T-helper 2 cell treated with Interferon-gamma antibody and Interleukin-4, amounts not matched to agents 100 ng/mL and 5 ng/mL, for 36 hours (primary cell): ENCODE measurements around the gene DLG2. TPM values are rescaled to one million over a fixed set of nuclear protein-coding genes. Genes with fewer than 3 reads are reported as not detected.

Source experiments
- intact Hi-C: fragments of 100-400 bp; cut with micrococcal nuclease; formaldehyde crosslinking; loops from one replicate; pipeline ENCODE4 v1.15.1; 2023
- total RNA-seq: library from RNA; stranded (reverse); gene quantifications from 2 replicates; pipeline ENCODE4 v1.2.3, GENCODE V29; 2022

The DLG2 gene
- total RNA-seq, 1 donor from 2014 or later, result 1.0 TPM

DNA sequence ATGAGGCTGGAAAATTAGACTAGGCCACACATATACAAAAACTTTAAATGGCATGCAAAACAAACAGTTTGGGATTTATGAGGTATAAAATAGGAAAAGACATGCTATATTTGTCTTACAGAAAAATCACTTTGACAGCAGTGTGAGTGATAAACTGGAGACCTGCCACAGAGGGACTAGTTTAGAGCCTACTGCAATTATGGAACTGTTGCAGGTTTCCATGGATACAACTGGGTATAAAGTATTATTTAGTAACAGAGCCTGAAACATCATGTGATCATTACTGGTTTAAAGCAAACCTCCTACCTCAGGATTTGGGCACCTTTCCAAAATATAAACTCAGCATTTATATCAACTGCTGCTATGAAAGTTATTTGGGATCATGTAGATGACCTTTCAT is 1032.5 kb downstream of the DLG2 start:
- intact Hi-C loops, result no loop called here

DNA sequence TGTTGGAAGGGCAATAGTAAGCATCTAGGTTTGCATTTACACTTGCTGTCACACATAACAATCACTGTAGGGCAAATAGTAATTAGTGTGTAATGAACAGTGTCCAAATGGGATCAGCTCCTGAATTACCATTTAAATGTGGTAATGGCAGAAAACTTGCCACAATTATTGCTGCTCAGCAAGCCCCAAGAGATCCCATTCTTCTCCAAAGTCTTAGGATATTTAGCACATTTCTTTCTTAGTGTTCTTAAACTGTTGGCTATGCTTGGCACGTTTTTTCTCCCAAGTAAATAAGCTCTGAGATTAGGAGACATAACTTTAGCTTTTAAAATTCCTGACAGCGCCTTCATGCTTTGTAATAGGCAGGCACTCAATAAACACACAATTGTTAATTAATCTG is 1037.0 kb downstream of the DLG2 start:
- intact Hi-C loops, result no loop called here

DNA sequence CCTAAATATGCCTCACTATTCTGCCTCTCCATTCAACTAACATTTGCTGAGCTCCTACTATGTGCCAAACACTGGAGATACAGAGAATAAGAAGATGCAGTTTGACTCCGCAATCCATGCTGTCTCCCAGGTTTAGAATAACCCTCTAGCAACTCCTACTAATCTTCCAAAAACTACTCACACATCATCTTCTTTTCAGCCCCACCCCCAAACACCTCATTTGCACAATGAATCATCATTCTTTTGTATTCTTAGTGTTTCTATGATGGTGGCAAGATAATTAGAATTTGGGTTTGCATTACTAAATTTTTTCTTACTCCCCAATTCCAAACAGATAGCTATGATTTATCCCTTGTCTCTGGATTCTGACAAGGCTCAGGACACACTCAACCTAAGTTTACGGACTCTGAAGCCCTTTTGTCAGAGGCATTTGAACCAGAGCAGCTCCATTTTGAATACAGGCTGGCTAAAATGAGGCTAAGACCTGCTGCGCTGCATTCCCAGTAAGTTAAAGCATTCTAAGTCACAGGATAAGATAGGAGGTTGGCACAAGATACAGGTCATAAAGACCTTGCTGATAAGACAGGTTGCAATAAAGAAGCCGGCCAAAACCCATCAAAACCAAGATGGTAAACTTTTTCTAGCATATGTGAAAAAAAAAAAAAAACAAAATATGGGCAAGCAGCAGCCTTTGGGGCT is 1038.9 kb downstream of the DLG2 start:
- intact Hi-C loops, result no loop called here

DNA sequence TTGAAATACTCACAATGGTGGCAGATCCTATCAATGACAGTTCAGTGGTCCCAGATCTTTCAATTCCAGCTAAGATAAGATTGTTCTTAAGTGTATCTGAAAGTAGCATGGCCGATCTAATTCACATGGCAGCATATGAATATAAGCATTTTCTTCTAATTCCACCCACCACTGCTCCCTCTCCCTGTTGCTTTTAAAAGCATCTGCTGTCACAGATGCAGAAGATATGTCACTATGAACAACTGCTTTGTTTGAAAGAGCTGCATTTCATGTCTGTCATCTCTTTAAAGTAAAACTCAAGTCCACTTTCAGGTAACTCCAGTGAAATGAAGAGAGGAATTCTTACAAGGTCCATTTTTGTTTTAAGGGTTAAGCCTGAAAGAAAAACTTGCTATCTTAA is 1044.0 kb downstream of the DLG2 start:
- intact Hi-C loops, result no loop called here

DNA sequence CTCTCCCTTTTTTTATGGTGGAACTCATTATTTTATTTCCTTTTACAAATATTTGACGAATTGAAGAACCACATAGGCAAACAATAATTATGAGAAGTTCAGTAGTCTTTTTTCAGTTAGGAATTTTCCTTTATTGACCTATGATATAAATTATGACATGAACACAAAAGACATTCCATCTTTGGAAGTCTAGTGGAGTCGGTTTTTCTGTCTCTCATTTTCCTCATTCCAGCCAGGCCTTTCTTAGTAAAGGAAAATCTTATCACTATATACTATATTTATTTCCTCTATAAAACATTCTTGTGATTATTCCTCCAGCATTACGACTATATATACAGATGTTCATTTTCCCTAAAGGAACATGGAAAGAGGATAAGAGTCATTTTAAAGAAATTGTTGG is 1046.1 kb downstream of the DLG2 start:
- intact Hi-C loops, result no loop called here

DNA sequence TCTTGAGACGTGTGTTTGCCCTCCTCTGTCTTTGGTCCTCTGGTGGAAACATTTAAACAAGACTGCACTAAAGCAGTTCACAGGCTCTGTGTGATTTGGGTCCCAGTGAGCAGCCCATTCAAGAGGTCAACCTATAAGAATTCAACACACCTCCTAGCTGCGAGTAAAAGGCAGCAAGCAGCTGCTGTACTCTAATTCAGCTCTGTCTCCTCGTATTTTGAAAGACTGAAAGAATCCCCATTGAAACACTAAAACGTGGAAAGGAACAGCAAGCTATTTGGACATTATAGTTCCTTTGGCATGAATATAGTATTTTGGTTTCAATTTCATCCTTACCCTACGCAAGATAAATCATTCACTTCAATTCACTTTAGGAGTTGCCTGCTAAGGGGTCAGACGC is 1046.7 kb downstream of the DLG2 start:
- intact Hi-C loops, result no loop called here

DNA sequence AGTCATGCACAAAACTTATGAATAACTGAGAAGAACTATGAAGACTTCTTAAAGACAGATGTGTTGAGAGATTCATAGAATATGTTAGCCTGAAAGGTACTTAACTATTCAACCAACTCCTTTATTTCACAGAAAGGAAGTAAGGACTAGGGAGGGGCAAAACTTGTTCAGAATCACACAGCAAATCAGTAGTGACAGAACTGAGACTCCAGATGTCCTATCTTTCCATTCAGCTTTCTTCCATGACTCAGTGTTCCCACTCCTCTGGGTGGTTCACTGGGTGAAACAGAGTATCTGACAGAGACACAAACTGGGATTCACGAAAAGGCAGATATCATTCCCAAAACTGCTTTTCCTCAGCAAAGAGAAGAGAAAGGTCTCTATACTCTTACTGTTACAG is 1053.3 kb downstream of the DLG2 start:
- intact Hi-C loops, result no loop called here

DNA sequence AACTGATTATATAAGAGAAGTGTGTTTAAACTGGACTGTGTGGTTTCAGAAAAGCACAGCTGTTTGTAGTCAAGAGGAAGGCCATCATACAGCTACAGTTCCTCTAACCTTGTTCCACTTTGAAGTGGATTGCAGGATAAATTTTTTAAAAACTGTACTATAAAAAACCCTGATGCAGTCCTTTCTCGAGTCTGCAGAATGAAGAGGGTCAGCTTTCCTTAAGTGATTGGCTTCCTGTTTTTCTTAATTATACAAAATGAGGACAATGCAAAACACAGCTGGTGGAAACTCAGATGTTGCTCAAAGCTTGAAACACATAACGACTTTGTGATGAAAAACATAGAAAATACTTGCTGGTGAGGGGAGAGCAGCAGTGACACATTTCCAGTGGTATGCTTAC is 1060.5 kb downstream of the DLG2 start:
- intact Hi-C loops, result loop anchor here (10.0 kb wide), 1 partner anchor 182 kb away; no protein-coding TSS in a partner anchor

DNA sequence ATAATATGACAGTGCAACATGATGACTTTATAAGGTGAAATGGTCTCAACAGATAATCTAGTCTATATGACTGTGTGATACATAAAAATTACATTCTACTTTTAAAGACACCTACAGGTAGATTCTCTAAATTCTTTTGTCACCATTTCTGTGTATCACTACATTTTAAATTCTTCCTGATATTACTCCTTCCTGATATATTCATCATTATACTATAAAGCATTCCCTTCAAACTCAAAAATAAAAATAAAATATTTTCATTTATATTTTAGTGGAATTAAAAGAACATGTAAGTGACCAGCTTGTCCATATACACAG is 1062.3 kb downstream of the DLG2 start:
- intact Hi-C loops, result loop anchor here (2.0 to 10.0 kb wide), 2 partner anchors 180 to 728 kb away; no protein-coding TSS in a partner anchor

DNA sequence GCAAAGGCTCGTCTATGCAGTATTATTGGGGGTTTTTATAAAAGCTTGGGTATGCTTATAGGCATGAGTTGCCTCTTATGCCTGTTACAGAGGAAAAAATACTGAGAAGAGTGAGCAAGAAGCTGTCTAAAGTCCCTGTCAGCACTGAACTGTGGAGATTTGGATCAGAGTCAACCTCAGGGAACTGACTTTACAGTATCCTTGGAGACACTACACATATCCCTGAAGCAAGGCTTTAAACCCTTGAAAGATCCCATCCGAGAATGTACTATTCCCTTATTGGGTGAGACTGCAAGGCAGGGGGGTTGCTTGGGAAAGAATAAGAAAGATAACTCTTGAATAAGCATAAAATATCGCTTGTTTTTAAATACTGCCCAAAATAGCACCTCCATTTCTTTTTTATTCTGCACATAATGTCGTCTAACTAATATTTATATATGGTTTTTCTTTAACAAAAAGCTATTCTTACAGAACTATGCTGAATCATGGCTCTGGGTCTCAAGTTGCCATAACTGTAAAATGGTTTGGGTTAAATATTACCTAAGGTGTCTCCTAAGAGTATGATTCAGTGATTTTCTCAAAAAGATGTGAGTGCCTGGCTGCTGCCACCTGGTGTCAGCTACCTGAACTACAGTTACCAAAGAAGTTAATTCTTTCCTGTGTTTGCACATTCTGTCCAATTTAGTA is 1062.8 kb downstream of the DLG2 start:
- intact Hi-C loops, result loop anchor here (2.0 to 10.0 kb wide), 2 partner anchors 180 to 728 kb away; no protein-coding TSS in a partner anchor

DNA sequence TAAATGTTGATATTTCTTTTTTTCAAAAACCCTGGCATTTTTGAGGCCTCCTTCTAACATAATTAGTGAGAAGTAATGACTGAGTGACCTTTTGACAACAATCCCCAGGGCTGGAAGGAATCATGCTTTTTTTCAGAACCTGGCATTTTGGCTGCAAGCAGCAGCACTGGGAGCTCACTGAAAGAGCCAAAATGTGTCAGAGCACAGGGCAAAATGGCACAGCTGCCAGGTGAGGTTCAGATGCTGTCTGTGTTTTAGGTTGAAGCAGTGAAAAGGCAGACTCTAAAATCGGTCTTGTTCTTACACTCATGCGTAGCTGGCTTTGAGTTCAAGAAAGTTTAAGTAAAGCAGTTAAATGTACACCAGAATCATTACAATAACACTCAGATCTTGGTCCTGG is 1063.8 kb downstream of the DLG2 start:
- intact Hi-C loops, result loop anchor here (10.0 kb wide), 1 partner anchor 179 kb away; no protein-coding TSS in a partner anchor

DNA sequence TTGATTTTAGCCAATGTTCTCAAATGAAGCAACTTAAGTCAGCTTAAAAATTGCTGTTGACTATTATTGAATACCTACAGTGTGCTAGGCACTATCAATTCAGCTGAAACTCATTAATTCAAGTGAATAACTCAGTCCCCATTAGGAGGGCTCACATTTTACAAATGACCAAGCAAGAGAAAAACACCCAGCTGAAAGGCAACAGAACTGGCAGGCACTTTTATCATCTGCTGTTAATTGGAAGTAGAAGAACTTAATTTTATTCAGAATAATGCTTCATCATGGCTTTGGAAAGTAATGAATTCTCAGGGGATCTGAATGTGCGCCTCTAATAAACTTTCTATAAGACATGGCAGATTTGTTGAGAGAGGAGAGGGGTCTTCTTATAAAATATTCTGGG is 1066.9 kb downstream of the DLG2 start:
- intact Hi-C loops, result loop anchor here (10.0 kb wide), 1 partner anchor 175 kb away; no protein-coding TSS in a partner anchor

DNA sequence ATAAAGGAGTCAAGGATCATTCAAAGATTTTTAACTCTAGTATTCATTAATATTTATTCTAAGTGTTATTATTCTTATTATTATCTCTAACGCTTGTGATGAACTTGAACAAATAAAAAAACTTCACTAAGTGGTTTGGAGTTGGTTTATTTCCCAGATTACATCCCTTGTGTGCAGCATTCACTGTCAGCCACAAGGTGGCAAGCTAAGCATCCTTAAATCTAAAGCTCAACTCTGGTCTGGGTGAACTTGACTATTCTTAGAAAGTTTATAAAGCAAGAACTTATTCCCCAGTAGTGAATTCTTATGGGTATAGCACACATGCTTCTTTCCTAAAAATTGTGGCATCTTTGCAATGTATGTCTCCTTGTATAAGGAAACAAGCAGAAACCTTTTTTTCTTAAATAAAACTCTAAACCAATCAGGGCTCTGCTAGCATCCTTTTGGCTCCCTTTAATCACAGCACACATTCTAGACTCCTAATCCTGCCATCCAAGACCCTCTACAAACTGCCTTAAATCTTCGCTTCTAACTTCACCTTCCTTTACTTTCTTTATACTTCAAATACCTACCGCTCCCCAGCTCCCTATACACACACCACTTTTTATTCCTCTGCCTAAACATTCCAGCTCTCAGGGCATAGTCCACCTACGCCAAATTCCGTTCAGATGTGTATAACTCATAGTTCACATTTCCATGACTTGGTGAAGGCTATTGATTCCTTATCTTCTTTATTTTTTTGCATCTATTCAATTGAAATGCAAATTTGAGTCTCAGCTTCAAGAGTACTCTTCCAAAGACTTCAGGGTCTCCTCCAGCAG is 1068.8 kb downstream of the DLG2 start:
- intact Hi-C loops, result no loop called here

DNA sequence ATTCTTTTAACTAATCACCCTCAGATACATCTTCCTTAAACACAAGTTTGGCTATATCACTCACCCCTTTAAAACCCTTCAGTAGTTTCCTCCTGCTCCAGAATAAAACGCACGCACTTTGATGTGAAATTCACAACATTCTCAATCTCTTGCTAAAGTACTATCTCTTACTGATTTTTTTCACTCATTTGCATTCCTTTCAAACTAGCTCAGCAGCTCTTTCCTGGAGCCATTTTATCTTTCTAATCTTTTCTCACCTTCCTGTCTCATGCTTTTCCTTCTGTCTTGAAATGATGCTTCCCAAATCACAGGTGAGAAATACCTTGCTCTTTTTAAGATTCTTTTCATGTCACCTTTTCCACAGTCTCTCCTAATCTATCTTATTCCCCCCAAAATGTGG is 1074.4 kb downstream of the DLG2 start:
- intact Hi-C loops, result no loop called here

DNA sequence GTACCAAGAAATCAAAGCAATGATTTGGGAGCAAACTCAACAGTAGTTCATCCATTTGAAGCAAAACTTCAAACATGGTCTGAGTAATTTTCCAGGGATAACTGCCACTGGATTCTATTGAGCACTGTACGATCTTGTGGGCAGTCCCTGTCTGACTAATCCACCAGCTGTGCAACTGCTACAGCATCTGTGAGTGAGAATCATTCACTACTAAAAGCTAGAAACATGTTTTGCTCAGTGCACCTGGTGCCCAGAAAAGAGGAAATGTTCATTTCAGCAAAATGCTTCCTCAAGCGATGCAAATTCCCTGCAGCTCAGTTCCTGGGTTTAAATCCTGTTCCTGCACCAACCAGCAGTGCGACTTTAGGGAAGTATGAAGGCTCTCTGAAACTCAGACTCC is 1077.9 kb downstream of the DLG2 start:
- intact Hi-C loops, result no loop called here

DNA sequence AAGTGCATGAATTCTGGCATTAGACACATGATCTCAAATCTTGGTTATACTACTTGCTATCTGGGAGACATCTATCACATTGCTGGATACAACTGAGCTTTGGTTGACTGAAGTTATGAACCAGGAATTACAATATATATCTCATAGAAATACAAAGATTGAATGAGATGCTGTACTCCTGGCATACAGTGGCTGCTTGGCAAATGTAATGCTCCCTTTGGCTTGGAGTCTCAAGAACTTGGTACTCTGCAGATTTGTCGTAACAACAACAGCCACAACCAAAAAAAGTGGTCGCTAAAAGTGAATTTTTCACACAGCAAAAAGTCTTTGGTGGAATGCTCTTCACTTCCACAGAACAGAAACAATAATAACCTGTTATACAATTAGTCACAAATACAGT is 1082.6 kb downstream of the DLG2 start:
- intact Hi-C loops, result no loop called here

DNA sequence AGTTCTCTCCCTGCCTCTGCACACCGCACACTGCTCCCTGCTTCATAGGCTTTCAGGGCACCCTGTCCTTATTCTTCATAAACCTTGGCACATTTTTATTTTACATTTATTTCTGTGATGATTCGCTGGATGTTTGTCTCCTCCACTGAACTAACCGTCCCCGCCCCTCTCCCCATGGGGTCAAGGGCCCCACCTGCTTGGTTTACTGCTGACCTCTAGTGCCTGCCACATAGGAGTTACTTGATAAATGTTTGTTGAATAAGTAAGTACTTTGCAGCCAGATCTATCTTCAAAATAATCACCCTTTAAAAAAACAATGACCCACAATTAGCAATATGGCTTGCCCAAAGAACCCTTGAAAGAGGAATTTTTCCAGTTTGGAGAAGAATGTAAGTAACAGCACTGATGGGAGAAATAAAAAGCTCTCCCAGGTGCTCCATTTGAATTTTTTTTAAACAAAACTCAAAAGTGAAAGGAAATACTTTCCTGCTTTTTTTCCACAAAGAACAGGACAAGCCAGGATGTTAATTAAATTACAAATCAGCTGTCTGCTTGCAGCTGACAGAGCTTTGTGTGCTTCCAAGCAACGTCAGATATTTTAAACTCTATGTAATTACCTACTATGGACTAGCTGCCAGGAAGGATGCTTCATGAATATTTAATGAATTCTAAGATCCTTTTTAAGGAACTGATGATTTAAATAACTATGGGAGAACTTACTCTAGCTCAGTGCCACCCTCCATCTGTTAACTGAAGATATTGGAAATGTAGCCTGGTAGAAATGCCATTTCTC is 1083.6 kb downstream of the DLG2 start:
- intact Hi-C loops, result no loop called here

DNA sequence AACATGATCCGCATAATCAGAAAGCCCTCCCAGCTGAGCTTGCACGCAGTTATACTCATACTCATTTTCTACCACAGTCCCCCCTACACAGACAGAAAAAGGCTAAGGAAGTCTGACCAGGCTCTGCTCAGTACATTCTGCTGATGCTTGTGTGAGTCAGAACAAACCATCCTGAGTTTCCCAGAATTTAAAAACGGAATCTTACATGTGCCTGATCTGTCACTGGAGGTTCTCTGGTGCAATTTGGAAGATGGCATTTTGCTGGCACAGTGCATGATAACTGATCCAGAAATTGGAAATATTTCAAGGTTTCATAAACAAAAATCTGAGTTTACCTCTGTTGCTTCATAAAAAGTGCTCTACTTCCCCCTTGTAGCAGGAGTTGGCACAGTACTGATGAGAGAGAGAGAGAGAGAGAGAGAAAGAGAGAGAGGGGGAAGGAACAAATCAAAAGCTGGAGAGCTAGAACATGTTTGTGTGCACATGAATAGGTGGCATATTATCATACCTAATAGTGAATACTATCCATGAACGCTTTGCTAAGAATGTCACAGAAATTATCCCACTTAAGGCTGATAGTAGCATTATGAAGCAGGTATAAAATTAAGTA is 1085.3 kb downstream of the DLG2 start:
- intact Hi-C loops, result no loop called here

DNA sequence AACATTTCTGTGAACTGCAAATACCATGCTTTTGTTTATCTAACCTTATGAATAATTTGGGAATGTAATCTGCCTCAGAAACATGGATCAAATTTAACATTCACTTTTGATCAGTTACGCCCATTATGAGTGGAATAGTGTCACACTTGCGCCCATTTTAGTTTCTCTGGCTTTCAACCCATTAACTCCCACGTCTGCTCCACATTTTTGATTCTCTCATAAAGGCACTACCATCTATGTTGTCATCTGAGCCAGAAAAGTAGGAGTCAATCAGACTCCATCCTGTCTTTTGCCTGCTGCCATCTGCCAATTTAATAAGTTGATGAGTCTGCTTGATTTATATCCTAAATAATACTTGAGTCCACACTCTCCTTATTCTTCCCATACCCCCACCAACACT is 1090.7 kb downstream of the DLG2 start:
- intact Hi-C loops, result no loop called here

DNA sequence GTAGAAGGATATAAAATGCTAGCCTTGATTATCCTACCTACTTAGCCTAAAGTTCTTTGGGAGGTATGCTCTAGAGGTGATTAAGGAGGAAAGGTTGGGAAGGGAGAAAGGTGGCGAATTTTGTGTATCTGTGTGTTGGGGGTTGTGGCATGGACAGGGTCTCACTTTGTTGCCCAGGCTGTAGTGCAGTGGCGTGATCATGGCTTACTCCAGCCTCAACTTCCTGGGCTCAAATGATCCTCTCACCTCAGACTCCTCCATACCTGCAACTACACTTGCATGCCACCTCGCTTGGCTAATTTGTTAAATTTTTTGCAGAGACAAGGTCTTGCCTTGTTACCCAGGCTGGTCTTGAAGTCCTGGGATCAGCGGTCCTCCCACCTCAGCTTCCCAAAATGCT is 1094.8 kb downstream of the DLG2 start:
- intact Hi-C loops, result no loop called here

DNA sequence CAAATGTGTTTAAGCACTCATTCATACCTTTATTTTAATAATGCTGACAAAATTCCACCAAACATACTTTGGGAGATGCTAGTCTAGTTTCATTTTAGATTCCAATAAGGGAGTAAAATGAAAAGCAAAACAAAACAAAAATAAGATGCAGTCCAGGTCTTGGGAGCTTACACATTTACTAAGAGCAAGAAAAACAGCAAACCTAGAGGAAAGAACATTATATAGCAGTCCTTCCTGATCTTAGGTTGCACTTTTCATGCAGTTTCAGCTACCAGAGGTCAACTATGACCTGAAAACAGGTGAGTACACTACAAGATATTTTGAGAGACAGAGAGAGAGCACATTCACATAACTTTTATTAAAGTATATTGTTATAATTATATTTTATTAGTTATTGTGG is 1100.9 kb downstream of the DLG2 start:
- intact Hi-C loops, result no loop called here
